ENCODE data around the gene ANKRD13A.

ANKRD13A gene

DNA sequence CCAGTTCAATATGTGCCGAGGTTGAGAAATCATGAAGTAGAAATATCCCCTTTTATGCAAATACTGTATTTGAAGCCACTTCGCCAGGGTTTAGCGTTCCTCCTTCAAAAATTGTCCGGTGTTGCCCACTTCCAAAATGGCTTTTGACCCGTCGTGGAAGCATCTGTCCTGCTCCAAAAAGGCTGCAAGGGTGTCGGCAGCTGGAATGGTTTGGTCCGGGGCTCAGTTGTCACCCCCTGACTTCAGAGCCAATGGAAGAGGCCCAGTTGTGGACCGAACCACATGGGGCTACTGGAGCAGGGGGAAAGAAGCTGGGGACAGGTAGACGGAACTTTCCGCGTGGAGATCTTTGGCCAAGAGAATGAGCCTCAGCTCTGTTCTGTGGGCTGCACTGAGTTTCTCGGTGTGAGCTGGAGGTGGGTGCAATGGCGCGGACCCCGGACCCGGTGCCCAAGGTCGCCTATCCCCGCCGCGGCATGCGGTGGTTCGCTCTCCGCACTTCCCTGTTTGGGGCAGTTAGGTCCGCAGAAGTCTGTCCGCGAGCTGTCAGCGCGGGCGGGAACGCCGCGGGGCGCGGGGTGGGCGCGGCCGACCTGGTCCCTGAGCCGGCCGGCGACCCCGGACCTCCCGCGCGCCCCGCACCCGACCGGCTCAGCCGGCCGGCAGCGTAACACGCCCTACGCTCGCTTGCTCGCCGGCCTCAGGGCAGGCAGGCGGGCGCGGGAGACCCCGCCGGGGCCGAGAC is at the start of gene ANKRD13A:
Gene ANKRD13A (plus strand): TSS at position 527 of the 745 bp plus-strand sequence. CDS start 259 bp downstream, outside the sequence.
- H3K9me3 ChIP-seq (ENCODE audit: control insufficient read depth, insufficient read depth, low read length), result no peaks in the 10 kb centered on the region
- H3K36me3 ChIP-seq (ENCODE audit: insufficient read depth, low read length), result no peaks in the 10 kb centered on the region
- H3K4me1 ChIP-seq (ENCODE audit: insufficient read depth, low read length), result 0 out of 2 replicates have a peak, but pooled peaks cover 3% of the 10 kb centered on the region
- peak within 1 kb of the TSS; percentile 84 for H3K9ac ChIP-seq (ENCODE audit: low read depth, low read length)

DNA sequence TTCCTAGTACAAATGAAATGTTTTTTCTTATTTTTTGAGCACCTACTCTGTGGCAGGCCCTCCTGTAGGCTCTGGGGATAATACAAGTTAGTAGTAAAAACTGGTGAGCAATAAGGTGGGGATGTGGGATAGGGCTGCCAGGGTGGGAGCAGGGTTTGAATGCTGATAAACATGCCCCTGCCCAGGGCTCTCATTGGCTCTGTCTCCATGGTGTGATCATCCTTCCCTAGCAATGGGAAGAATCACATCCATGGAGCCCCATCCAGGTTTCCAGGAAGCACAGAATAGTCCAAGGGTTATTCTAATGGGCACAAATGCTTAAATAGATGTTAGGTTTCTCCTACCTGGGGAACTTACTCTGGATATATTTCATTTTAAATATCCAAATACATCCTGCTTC is 48.6 kb upstream of the ANKRD13A start:
- Histone ChIP-seq H3K9ac (ENCODE audit: low read depth, low read length) (no peak overlapping the region), H3K36me3 (ENCODE audit: insufficient read depth, low read length) (peaks cover 6% of the 10 kb centered on the region; the same call in 1 of the 2 replicates), H3K9me3 (ENCODE audit: control insufficient read depth, insufficient read depth, low read length) (no peaks in the 10 kb centered on the region), H3K4me1 (ENCODE audit: insufficient read depth, low read length) (peaks cover 19% of the 10 kb centered on the region)

DNA sequence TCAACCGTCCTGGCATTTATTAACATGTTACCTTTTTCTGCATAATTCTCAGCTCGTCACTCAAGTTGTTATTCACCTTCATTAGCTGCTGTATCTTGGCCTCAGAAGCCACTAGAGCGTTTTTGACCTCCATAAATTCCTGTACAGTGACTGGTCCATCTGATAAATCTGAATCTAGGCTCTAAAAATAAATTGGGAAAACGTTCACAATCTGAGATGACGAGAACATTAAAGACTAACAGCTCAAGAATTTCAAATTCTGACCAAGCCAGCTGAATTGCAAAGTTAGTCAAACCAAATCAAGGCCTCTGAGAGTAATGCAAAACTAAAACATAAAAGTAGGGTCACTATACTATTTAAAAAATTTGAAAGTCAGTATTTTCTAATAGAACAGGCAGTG is 48.1 kb upstream of the ANKRD13A start:
- peaks cover 14% of the 10 kb centered on the region for H3K4me1 ChIP-seq (ENCODE audit: insufficient read depth, low read length)
- H3K9ac ChIP-seq (ENCODE audit: low read depth, low read length), result no peak overlapping the region
- H3K9me3 ChIP-seq (ENCODE audit: control insufficient read depth, insufficient read depth, low read length), result no peaks in the 10 kb centered on the region
- peaks cover 6% of the 10 kb centered on the region; the same call in 1 of the 2 replicates for H3K36me3 ChIP-seq (ENCODE audit: insufficient read depth, low read length)

DNA sequence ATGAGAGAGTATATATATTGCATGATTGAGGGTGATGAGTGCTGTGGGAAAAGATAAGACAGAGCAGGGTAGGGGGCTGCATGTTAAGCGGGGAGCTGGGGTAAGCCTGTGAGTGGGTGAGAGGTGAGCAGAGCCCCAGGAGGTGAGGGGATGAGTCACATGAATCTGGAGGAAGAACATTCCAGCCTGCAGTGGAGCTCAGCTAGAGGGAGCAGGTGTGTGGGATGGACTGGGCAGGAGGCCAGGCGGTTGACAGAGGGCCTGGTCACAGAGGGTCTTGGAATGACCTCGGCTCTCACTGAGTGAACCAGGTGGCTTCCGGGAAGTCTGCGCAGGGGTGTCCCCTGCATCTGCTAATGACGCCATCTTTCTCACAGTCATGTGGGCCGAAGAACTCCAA is 47.5 kb upstream of the ANKRD13A start:
- Histone ChIP-seq H3K4me1 (ENCODE audit: insufficient read depth, low read length) (peaks cover 8% of the 10 kb centered on the region), H3K36me3 (ENCODE audit: insufficient read depth, low read length) (peaks cover 6% of the 10 kb centered on the region; the same call in 1 of the 2 replicates), H3K9ac (ENCODE audit: low read depth, low read length) (no peak overlapping the region), H3K9me3 (ENCODE audit: control insufficient read depth, insufficient read depth, low read length) (no peaks in the 10 kb centered on the region)

DNA sequence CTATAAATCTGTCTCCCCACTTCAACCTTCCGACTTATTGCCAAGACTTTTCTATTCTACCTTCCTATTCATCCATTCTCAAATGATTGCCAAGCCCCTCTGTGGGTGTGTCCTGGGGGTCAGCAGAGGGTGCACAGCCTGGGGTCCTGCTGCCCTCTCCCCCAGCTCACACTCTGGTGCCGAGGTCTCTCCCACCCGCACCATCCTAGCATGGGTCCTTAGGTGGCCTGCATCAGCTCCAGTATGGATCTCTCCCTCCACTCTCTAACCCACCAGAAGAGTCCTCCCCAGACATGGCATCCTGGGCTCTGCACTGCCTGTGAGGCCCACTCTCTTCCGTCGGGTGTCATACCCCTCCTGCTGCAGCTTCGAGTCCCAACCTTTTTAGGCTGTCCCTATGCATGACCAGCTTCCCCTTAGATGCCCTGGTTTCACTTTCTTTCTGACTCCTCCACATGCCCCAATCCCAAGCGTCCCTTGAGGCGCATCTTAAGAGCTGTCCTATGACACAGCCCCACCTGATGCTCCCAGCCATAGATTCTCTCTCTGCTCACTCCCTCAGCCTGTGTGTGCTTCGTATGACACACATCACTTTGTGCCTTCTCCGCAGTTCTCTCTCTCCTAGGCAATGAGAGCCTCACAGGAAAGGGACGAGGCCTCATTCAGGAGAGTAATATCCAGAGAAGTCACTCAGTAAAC is 46.9 kb upstream of the ANKRD13A start:
- H3K9ac ChIP-seq (ENCODE audit: low read depth, low read length), result no peak overlapping the region
- peaks cover 6% of the 10 kb centered on the region; the same call in 1 of the 2 replicates for H3K36me3 ChIP-seq (ENCODE audit: insufficient read depth, low read length)
- H3K9me3 ChIP-seq (ENCODE audit: control insufficient read depth, insufficient read depth, low read length), result no peaks in the 10 kb centered on the region
- H3K4me1 ChIP-seq (ENCODE audit: insufficient read depth, low read length), result peaks cover 4% of the 10 kb centered on the region; the same call in 1 of the 2 replicates

DNA sequence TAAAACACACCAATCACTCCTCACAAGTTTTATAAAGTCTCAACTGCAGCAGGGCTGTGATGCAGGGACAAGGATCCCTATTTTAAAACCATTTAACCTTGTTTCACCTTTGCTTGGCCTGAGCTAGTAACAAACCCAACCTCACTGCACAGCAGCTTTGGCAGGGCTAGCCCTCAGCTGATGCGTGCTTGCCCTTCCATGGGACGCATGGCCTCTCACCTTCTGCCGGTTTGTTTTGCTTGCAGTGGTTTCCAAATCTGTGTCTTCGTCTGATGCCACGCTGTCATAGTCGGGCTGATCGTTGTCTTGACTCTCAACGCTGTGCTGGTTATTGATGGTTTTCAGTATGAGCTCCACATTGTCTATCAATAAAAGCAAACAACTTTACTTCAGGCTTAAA is 46.4 kb upstream of the ANKRD13A start:
- H3K9me3 ChIP-seq (ENCODE audit: control insufficient read depth, insufficient read depth, low read length), result no peaks in the 10 kb centered on the region
- no peak overlapping the region for H3K9ac ChIP-seq (ENCODE audit: low read depth, low read length)
- peaks cover 6% of the 10 kb centered on the region; the same call in 1 of the 2 replicates for H3K36me3 ChIP-seq (ENCODE audit: insufficient read depth, low read length)
- H3K4me1 ChIP-seq (ENCODE audit: insufficient read depth, low read length), result peaks cover 4% of the 10 kb centered on the region; the same call in 1 of the 2 replicates

DNA sequence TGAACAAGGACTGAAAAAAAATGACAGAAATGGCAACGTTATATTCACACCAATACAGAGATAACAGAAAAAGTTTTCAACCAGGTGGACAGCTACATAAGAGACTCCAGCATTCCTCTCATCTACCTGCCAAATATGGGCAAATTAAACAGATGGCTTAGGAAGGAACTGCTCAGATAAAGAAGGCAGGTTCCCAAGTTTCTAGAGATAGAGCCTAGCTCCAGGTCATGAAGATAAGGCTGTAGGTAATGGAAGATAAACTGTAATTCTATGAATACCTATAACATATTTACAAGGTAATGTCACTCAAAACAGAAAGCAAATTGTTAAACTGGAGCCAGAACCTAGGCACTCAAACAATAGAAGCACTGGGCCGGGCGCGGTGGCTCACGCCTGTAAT is 45.6 kb upstream of the ANKRD13A start:
- H3K9ac ChIP-seq (ENCODE audit: low read depth, low read length), result no peak overlapping the region
- peaks cover 4% of the 10 kb centered on the region; the same call in 1 of the 2 replicates for H3K4me1 ChIP-seq (ENCODE audit: insufficient read depth, low read length)
- H3K36me3 ChIP-seq (ENCODE audit: insufficient read depth, low read length), result peaks cover 6% of the 10 kb centered on the region; the same call in 1 of the 2 replicates
- H3K9me3 ChIP-seq (ENCODE audit: control insufficient read depth, insufficient read depth, low read length), result no peaks in the 10 kb centered on the region

DNA sequence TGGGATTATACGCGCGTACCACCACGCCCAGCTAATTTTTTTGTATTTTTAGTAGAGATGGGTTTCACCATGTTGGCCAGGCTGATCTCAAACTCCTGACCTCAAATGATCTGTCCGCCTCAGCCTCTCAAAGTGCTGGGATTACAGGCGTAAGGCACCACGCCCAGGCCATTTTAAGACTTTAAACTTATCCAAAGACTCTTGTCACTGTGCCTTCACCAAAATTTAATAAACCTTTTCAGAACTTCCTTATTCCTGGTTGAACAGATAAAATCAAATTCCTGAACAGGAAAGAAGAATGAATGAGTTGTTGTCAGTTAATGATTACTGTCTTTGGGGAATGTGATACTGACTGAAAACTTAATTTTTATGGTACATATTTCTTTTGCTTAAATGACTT is 40.9 kb upstream of the ANKRD13A start:
- Histone ChIP-seq H3K9me3 (ENCODE audit: control insufficient read depth, insufficient read depth, low read length) (no peaks in the 10 kb centered on the region), H3K36me3 (ENCODE audit: insufficient read depth, low read length) (peaks cover 7% of the 10 kb centered on the region; the same call in 1 of the 2 replicates), H3K9ac (ENCODE audit: low read depth, low read length) (no peak overlapping the region), H3K4me1 (ENCODE audit: insufficient read depth, low read length) (no peaks in the 10 kb centered on the region)

DNA sequence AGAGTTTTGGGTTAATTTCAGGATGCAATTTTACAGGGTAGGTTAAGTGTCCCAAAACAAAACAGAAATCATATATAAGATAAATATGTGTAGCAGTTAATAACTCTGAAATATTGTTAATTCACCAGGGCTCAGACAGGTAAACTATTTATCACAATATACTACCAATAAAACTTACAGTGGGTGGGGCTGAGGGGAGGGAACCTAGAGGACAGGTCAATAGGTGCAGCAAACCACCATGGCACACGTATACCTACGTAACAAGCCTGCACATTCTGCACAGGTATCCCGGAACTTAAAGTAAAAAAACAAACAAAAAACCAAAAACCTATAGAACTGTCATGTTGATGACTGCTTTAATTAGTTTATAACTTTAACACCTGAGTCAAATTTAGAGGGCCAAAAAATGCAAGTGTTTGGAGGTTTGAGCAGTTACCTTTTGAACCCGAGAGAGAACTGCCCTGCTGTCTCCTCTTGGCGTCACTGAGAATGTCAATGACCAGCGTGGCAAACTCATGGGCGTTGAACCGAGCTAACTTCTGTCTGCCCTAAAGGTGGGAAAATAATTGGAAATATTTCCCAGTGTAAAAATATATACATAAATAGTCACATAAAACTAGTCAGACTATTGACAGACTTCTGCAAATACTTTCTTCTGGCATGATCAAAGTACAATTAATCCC is 39.7 kb upstream of the ANKRD13A start:
- Histone ChIP-seq H3K4me1 (ENCODE audit: insufficient read depth, low read length) (no peaks in the 10 kb centered on the region), H3K36me3 (ENCODE audit: insufficient read depth, low read length) (peaks cover 7% of the 10 kb centered on the region; the same call in 1 of the 2 replicates), H3K9ac (ENCODE audit: low read depth, low read length) (no peak overlapping the region), H3K9me3 (ENCODE audit: control insufficient read depth, insufficient read depth, low read length) (no peaks in the 10 kb centered on the region)

DNA sequence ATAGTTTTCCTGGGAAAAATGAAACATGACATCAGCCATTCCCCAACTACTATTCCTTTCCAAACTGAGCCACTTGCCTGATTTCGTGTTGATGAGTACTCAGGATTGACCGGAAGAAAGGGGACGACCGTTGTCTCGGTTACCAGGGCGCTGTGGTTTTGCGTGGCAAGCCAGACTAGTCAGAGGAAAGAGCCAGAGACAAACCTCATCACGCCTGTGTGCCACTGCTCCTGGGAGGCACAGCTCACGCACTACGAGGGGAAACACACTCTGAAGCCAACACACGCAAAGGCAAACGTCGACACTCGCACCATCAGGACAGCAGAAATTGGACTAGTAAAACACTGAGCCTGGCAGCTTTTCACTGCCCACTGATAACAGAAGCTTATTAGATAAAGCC is 38.0 kb upstream of the ANKRD13A start:
- H3K36me3 ChIP-seq (ENCODE audit: insufficient read depth, low read length), result peaks cover 7% of the 10 kb centered on the region; the same call in 1 of the 2 replicates
- H3K9ac ChIP-seq (ENCODE audit: low read depth, low read length), result no peak overlapping the region
- H3K4me1 ChIP-seq (ENCODE audit: insufficient read depth, low read length), result no peaks in the 10 kb centered on the region
- no peaks in the 10 kb centered on the region for H3K9me3 ChIP-seq (ENCODE audit: control insufficient read depth, insufficient read depth, low read length)

DNA sequence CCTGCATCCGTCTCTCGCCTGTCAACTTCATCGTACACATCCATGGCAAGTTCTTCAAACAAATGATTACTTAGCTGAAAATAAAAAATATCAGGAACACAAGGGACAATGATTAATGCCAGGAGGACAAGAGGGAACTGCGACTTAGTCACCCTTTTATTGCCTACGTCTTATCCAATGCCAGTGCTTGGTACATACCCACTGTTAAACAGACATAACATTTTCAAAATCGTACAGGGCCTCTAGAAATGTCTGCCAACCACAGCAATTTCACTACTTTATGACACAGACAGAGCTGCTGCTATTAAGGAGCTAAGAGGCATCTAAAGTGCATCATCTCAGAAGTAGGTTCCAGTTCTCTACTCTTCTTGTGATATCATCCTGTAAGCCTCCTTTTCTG is 37.6 kb upstream of the ANKRD13A start:
- H3K9me3 ChIP-seq (ENCODE audit: control insufficient read depth, insufficient read depth, low read length), result no peaks in the 10 kb centered on the region
- H3K9ac ChIP-seq (ENCODE audit: low read depth, low read length), result no peak overlapping the region
- no peaks in the 10 kb centered on the region for H3K4me1 ChIP-seq (ENCODE audit: insufficient read depth, low read length)
- H3K36me3 ChIP-seq (ENCODE audit: insufficient read depth, low read length), result peaks cover 7% of the 10 kb centered on the region; the same call in 1 of the 2 replicates

DNA sequence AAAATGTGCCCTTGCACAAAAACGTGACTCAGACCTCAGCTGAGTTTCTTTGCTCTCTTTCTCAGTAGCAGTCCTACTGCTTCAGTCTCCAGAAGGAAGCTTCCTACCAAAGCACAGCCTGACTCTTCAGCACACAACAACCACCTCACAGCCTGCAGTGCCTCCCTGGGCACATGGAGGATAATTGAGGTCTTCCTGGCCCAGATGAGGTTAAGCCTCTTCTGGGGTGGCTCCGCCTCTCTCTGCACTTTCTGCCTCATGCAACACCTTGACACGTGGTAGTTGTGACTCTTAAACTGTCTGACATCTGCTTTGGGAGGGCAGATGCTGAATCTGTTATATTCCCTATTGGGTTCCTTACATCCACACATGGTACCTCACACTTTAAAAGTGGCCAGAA is 36.8 kb upstream of the ANKRD13A start:
- no peak overlapping the region for H3K9ac ChIP-seq (ENCODE audit: low read depth, low read length)
- peaks cover 7% of the 10 kb centered on the region; the same call in 1 of the 2 replicates for H3K36me3 ChIP-seq (ENCODE audit: insufficient read depth, low read length)
- no peaks in the 10 kb centered on the region for H3K9me3 ChIP-seq (ENCODE audit: control insufficient read depth, insufficient read depth, low read length)
- no peaks in the 10 kb centered on the region for H3K4me1 ChIP-seq (ENCODE audit: insufficient read depth, low read length)

DNA sequence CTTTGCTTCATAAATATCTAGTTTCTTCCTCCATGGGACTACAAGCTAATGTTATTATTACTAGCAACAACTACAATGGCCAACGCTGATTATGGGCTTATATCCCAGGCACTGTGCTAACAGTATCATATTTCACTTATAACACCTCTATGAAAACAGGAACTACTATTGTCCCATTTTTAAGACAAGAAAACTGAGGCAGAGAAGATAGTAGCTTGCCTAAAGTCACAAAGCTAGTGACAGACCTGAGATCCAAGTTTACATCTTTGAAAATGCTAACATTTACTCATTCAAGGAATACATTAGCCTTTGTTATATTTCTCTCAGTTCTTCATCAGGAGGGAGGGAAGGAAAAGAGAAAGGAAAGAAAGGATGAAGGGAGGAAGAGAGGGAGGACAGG is 35.9 kb upstream of the ANKRD13A start:
- Histone ChIP-seq H3K9ac (ENCODE audit: low read depth, low read length) (no peak overlapping the region), H3K36me3 (ENCODE audit: insufficient read depth, low read length) (peaks cover 7% of the 10 kb centered on the region; the same call in 1 of the 2 replicates), H3K4me1 (ENCODE audit: insufficient read depth, low read length) (0 out of 2 replicates have a peak, but pooled peaks cover 5% of the 10 kb centered on the region), H3K9me3 (ENCODE audit: control insufficient read depth, insufficient read depth, low read length) (no peaks in the 10 kb centered on the region)

DNA sequence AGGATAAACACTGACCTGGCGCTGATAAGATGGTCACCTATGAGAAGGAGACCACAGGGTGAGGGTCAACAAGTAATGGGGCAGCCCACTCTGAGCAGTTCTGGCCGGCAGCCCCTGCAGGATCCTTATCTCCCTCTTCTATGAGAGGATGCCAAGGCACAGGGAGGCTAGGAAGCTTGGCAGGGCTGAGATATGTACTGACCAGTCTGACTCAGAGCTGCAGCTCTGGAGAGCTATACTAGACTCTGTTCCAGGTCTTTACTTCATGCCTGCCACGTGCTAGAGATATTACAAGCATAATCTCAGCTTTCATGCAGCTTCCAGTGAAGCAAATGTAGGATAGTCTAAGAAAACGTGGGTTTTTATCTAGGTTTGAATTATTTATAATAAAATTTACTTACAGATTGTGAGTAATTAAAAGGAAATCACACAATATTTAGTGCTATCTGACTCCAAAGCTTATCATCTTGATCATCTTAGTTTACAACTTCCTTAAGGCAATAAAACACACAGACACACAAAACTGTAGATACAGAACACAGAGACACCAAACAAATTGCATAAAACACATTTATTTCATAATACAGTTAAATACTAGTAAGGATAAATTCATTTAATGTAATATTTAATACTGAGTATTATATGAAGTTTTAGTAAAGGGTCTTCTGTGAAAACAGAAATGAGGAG is 35.3 kb upstream of the ANKRD13A start:
- peaks cover 7% of the 10 kb centered on the region; the same call in 1 of the 2 replicates for H3K36me3 ChIP-seq (ENCODE audit: insufficient read depth, low read length)
- H3K9ac ChIP-seq (ENCODE audit: low read depth, low read length), result no peak overlapping the region
- H3K4me1 ChIP-seq (ENCODE audit: insufficient read depth, low read length), result 0 out of 2 replicates have a peak, but pooled peaks cover 5% of the 10 kb centered on the region

More for the DNA sequence above, 35.3 kb upstream of the ANKRD13A start:
- no peaks in the 10 kb centered on the region for H3K9me3 ChIP-seq (ENCODE audit: control insufficient read depth, insufficient read depth, low read length)
